Gastrocnemius medialis (tissue), 4 donors: Measurements from ENCODE around the gene ATPAF1.

Experiments
- POLR2A ChIP-seq, 2 donors: fragments of 450-650 bp; IDR thresholded peaks; one replicate each; pipeline ENCODE4 v1.6.1; 2017; ENCODE audit warnings: antibody characterized with exemption in 2 of 2, mild to moderate bottlenecking in 2 of 2, moderate library complexity in 2 of 2
- TF ChIP-seq, protein P1 (sequence below), 5 experiments: fragments of 450-650 bp in 3 of 5; fragments of 200-600 bp in 2 of 5; sonication (generic) in 2 of 5; IDR thresholded peaks in 4 of 5; conservative IDR thresholded peaks in 1 of 5; 1 replicate in 4 of 5; 2 replicates in 1 of 5; pipeline ENCODE4 v1.5.1; 2016 to 2019; ENCODE audit warnings: antibody characterized with exemption in 5 of 5, mild to moderate bottlenecking in 3 of 5, moderate library complexity in 3 of 5

DNA sequence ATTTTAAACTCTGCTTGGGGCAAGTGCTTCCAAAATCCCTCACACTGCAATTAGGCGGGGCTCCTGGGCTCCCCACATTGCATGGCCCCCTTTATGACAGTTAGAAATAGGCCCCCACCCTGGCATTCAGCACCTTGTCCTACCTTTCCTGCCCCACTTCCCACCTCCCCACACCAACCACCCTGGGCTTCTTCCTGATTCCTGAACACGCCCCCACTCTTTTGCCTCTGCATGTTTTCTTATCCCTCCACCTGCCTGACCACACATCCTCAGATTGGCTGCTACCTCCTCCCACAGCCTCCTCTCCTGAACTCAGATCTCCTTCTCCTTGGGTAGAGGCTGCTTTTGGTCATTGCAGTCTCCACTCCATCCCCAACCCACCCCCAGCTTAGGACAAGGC, 53.1 kb downstream of the ATPAF1 start:
- no peak for TF ChIP-seq POLR2A (IDR thresholded peaks at IDR 0.05)
- TF ChIP-seq, protein P1, sequence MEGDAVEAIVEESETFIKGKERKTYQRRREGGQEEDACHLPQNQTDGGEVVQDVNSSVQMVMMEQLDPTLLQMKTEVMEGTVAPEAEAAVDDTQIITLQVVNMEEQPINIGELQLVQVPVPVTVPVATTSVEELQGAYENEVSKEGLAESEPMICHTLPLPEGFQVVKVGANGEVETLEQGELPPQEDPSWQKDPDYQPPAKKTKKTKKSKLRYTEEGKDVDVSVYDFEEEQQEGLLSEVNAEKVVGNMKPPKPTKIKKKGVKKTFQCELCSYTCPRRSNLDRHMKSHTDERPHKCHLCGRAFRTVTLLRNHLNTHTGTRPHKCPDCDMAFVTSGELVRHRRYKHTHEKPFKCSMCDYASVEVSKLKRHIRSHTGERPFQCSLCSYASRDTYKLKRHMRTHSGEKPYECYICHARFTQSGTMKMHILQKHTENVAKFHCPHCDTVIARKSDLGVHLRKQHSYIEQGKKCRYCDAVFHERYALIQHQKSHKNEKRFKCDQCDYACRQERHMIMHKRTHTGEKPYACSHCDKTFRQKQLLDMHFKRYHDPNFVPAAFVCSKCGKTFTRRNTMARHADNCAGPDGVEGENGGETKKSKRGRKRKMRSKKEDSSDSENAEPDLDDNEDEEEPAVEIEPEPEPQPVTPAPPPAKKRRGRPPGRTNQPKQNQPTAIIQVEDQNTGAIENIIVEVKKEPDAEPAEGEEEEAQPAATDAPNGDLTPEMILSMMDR (IDR thresholded peaks at IDR 0.05 in 4 of 5, conservative IDR thresholded peaks at IDR 0.05 in 1 of 5), result no peak
